WI38 (cell line): ENCODE results near the gene KCTD17.

ENCODE experiments used
- H3K4me3 ChIP-seq: 2 replicates; pipeline ENCODE4 v1.5.1; 2011; ENCODE audit warnings: low read depth, mild to moderate bottlenecking, control low read depth, low read length
- TF ChIP-seq, protein P1 (sequence below): IDR thresholded peaks from 2 replicates; pipeline ENCODE4 v1.5.1; 2012; ENCODE audit warnings: low read depth, mild to moderate bottlenecking, control low read depth, low read length

KCTD17 gene

DNA sequence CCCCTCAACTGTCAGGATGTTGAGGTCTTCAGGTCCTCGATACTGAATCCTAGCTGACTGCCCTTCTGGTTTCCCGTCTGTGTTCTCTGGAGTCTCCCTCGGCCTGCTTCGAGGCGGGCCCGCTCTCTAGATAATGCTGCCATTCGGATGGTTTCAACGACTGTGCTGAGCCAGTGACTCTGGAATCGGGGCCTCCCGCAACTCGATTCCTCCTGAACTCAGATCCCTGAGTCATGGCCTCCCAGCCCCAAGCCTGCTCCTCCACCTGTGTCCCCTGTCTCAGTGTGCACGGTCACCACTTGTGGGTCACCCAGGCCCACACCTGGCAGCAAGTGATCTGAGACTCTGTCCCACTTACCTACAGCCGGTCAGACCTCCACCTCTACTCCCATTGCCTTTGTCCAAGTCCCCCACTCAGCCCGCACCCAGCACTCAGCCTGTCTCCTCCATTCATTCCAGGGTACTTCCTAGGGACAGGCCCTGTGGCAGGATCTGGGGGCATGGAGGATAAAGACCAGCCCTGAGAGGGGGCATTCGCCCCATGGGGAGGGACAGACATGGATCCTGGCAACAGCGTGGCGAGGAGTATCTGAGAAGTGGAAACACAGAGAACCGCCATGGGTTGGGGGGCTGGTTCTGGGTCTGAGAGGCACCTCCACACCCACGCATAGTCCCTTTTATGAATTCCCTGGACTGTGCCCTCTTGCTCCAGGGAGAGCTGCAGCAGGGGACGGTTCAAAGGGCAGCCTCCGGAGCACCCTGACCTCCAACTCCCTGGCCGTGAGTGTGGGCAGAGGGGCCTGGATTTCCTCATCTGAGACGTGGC lies 17.7 kb upstream of the KCTD17 start:
- H3K4me3 ChIP-seq: no peak overlapping the region

DNA sequence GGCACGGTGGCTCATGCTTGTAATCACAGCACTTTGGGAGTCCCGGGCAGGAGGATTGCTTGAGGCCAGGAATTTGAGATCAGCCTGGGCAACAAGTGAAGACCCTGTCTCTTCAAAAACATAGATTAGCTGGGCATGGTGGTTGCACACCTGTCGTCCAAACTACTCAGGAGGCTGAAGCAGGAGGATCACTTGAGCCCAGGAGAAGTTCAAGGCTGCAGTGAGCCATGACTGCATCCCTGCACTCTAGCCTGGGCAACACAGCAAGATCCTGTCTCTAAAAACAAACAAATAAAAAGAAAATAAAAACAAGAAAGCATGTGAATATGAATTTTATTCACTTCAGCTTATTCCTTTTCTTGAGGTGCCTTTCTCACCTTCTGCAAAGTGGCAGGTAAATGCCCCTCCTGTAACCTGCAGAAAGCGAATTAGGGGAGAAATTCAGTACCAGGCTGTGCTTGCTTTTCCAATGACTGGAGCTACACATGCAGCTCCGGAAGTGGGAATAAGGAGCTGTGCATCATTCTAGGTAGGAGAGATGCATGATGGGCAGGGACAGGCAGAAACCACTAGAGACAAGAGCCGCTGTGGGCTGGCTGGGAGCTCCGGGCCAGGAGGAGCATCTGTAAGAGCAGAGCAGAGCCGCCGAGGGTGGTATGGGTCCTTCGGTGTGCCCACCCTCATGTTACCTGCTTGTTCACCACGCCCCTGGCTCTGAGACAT lies 14.7 kb upstream of the KCTD17 start:
- TF ChIP-seq, protein P1, sequence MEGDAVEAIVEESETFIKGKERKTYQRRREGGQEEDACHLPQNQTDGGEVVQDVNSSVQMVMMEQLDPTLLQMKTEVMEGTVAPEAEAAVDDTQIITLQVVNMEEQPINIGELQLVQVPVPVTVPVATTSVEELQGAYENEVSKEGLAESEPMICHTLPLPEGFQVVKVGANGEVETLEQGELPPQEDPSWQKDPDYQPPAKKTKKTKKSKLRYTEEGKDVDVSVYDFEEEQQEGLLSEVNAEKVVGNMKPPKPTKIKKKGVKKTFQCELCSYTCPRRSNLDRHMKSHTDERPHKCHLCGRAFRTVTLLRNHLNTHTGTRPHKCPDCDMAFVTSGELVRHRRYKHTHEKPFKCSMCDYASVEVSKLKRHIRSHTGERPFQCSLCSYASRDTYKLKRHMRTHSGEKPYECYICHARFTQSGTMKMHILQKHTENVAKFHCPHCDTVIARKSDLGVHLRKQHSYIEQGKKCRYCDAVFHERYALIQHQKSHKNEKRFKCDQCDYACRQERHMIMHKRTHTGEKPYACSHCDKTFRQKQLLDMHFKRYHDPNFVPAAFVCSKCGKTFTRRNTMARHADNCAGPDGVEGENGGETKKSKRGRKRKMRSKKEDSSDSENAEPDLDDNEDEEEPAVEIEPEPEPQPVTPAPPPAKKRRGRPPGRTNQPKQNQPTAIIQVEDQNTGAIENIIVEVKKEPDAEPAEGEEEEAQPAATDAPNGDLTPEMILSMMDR: no peak
- no peak overlapping the region for H3K4me3 ChIP-seq

More for the DNA sequence above, 17.7 kb upstream of the KCTD17 start:
- TF ChIP-seq, protein P1: no peak

DNA sequence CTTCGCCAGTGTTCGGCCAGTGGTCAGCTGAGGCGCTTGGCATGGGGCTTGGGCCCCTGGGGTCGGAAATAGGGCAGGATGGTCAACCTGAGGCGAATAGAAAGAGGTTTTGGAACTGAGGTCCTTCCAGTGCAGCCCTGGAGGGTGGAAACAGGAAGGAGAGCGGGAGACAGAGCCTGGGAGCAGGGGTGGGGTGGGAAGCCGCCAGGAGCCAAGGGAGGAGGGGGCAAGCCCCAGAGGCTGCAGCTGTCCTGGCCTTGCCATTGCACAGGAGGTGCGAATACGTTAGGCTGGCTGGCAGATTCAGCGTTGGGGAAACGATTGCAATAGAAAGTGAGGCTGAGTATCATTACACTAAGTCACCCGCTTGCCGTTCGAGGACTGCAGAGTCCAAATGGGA lies 13.9 kb upstream of the KCTD17 start:
- TF ChIP-seq, protein P1: no peak
- no peak overlapping the region for H3K4me3 ChIP-seq

DNA sequence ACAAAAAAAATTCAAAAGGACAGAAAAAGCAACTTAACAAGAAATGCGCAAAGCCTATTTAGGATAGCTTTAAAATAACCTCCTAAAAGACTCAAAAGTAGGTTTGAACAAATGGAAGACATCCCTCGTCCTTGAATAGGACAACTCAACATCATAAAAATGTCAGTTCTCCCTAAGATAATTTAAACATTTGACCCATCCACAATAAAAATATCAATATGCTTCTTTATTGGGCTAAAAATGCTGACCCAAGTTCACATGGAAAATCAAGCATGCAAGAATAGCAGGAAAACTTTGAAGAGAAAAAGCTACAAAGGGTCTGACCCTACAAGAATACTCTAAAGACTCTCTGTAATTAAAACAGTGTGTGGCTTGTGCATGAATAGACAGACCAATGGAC lies 12.1 kb upstream of the KCTD17 start:
- H3K4me3 ChIP-seq: no peak overlapping the region
- TF ChIP-seq, protein P1: no peak

DNA sequence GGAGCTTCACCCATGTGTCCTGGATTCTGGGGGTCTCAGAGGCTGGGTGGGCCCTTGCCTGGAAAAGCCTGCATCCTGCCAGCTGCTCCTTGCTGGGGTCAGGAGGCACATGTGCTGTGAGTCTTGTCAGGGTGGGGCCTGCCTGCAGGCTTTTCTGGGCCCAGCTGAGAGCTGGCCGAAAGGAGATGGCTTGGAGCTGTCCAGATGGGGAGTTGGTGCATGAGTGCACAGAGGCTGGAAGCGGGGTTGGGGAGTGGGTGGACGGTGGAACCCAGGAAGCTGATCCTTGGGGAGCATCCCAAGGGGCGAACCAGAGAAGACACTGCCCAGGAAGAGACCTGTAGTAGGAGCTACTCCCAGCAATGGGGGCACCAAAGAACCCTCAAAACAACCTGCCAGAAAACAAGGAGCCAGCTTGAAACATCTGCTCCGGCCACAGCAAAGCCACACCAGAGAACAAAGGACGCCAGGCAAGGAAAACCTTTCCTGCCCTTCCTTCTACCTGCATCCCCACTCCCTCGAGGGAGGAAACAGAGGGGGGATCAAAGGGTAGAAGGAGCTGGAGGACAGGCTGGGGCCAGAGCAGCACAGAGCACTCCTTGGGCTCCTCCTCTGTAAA lies 8.2 kb upstream of the KCTD17 start:
- no peak overlapping the region for H3K4me3 ChIP-seq
- TF ChIP-seq, protein P1: no peak

DNA sequence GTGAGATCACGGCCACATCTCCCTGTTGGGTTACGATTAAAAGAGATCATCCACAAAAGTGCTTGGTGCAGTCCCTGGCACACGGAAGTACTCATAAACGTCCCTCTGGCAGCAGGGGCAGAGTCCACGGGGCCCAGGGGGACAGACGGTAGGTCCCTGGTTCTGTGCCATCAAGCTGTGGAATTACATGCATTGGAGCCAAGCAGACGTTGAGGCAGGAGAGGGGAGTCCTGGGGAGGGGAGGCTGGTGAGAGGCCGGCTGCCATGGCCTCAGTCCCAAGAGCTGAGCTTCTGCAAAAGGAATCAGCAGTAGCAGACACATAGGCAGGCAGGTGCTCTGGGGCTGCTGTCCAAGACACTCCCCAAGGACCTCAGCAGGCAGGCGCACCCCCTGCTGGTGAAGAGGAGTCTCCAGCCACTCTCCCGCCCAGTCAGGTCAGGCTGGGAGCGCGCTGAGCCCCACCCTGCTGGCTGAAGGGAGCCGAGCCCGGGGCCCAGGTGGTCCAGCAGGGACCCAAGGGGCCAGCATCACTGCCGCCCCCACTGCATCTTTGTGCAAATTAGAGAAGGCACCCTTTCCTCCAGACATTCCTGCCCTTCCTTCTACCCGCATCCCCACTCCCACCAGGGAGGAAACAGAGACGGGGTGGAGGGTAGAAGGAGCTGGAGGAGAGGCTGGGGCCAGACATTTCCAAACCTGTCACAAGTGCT lies 7.6 kb upstream of the KCTD17 start:
- TF ChIP-seq, protein P1: peak; percentile 56

More for the DNA sequence above, 7.6 kb upstream of the KCTD17 start:
- H3K4me3 ChIP-seq: no peak overlapping the region
